Activated naive CD4-positive, alpha-beta T cell treated with anti-CD3 and anti-CD28 coated beads, Interleukin-2, amount 50 U/mL, for 24 hours (primary cell): ENCODE data around the gene SKI.

Experiments
- H3K27ac Mint-ChIP-seq: one replicate; pipeline ENCODE4 v1.8.0; 2021; ENCODE audit warnings: mild to moderate bottlenecking, mixed read lengths
- H3K27me3 Mint-ChIP-seq: one replicate; pipeline ENCODE4 v1.8.0; 2021; ENCODE audit warnings: mixed read lengths
- H3K36me3 Mint-ChIP-seq: one replicate; pipeline ENCODE4 v1.8.0; 2021; ENCODE audit warnings: mixed read lengths
- H3K4me1 Mint-ChIP-seq: one replicate; pipeline ENCODE4 v1.8.0; 2021; ENCODE audit warnings: mixed read lengths
- H3K4me3 Mint-ChIP-seq: one replicate; pipeline ENCODE4 v1.8.0; 2021; ENCODE audit warnings: mild to moderate bottlenecking, mixed read lengths
- H3K9me3 Mint-ChIP-seq: one replicate; pipeline ENCODE4 v1.8.0; 2021; ENCODE audit warnings: mixed read lengths

The SKI gene

GRCh38 chr1:2299131-2299627 lies 71.1 kb downstream of the SKI start:
- peaks cover 5% of the 10 kb centered on the region for H3K36me3 Mint-ChIP-seq
- peaks cover 70% of the 10 kb centered on the region for H3K4me1 Mint-ChIP-seq
- H3K9me3 Mint-ChIP-seq: no peaks in the 10 kb centered on the region

GRCh38 chr1:2300004-2300771 lies 72.1 kb downstream of the SKI start:
- no peaks in the 10 kb centered on the region for H3K27me3 Mint-ChIP-seq
- no peaks in the 10 kb centered on the region for H3K9me3 Mint-ChIP-seq
- peaks cover 60% of the 10 kb centered on the region for H3K4me1 Mint-ChIP-seq
- peaks cover 5% of the 10 kb centered on the region for H3K36me3 Mint-ChIP-seq
- H3K27ac Mint-ChIP-seq: peak overlapping the region; percentile 88
- peak overlapping the region; percentile 86 for H3K4me3 Mint-ChIP-seq

More at GRCh38 chr1:2299131-2299627, 71.1 kb downstream of the SKI start:
- Mint-ChIP-seq H3K4me3 (peak overlapping the region; percentile 42), H3K27ac (peak overlapping the region; percentile 81), H3K27me3 (no peaks in the 10 kb centered on the region)

GRCh38 chr1:2300851-2301606 lies 72.9 kb downstream of the SKI start:
- Mint-ChIP-seq H3K9me3 (no peaks in the 10 kb centered on the region), H3K4me1 (peaks cover 51% of the 10 kb centered on the region), H3K36me3 (peaks cover 5% of the 10 kb centered on the region), H3K27ac (peak overlapping the region; percentile 72), H3K4me3 (peak overlapping the region; percentile 86), H3K27me3 (no peaks in the 10 kb centered on the region)

- Mint-ChIP-seq H3K4me1 (peaks cover 46% of the 10 kb centered on the region), H3K27ac (peak overlapping the region; percentile 72), H3K36me3 (peaks cover 2% of the 10 kb centered on the region), H3K27me3 (no peaks in the 10 kb centered on the region), H3K4me3 (peak overlapping the region; percentile 86), H3K9me3 (no peaks in the 10 kb centered on the region)
These were observed 73.6 kb downstream of the SKI start for GRCh38 chr1:2301607-2302291.

- H3K4me3 Mint-ChIP-seq: no peak overlapping the region
- H3K27me3 Mint-ChIP-seq: no peaks in the 10 kb centered on the region
- peaks cover 39% of the 10 kb centered on the region for H3K4me1 Mint-ChIP-seq
- H3K36me3 Mint-ChIP-seq: peaks cover 2% of the 10 kb centered on the region
- no peaks in the 10 kb centered on the region for H3K9me3 Mint-ChIP-seq
- H3K27ac Mint-ChIP-seq: peak overlapping the region; percentile 46
These were observed 74.3 kb downstream of the SKI start for GRCh38 chr1:2302292-2302925.

GRCh38 chr1:2303016-2303775 lies 75.1 kb downstream of the SKI start:
- Mint-ChIP-seq H3K27ac (peak overlapping the region; percentile 46), H3K36me3 (peaks cover 8% of the 10 kb centered on the region), H3K9me3 (no peaks in the 10 kb centered on the region), H3K4me3 (no peak overlapping the region), H3K27me3 (no peaks in the 10 kb centered on the region), H3K4me1 (peaks cover 31% of the 10 kb centered on the region)

- Mint-ChIP-seq H3K4me3 (no peak overlapping the region), H3K27me3 (no peaks in the 10 kb centered on the region), H3K9me3 (no peaks in the 10 kb centered on the region), H3K36me3 (peaks cover 10% of the 10 kb centered on the region), H3K4me1 (peaks cover 25% of the 10 kb centered on the region), H3K27ac (no peak overlapping the region)
These were observed 75.7 kb downstream of the SKI start for GRCh38 chr1:2303781-2304180.

- H3K27me3 Mint-ChIP-seq: no peaks in the 10 kb centered on the region
- H3K4me3 Mint-ChIP-seq: no peak overlapping the region
- peaks cover 10% of the 10 kb centered on the region for H3K36me3 Mint-ChIP-seq
- no peaks in the 10 kb centered on the region for H3K9me3 Mint-ChIP-seq
- H3K4me1 Mint-ChIP-seq: peaks cover 21% of the 10 kb centered on the region
- no peak overlapping the region for H3K27ac Mint-ChIP-seq
These were observed 76.2 kb downstream of the SKI start for GRCh38 chr1:2304282-2304681.

GRCh38 chr1:2304921-2305681 lies 77.0 kb downstream of the SKI start:
- H3K36me3 Mint-ChIP-seq: peaks cover 10% of the 10 kb centered on the region
- no peaks in the 10 kb centered on the region for H3K27me3 Mint-ChIP-seq
- H3K4me1 Mint-ChIP-seq: peaks cover 15% of the 10 kb centered on the region
- H3K4me3 Mint-ChIP-seq: no peak overlapping the region
- no peak overlapping the region for H3K27ac Mint-ChIP-seq
- no peaks in the 10 kb centered on the region for H3K9me3 Mint-ChIP-seq

- no peaks in the 10 kb centered on the region for H3K9me3 Mint-ChIP-seq
- peaks cover 6% of the 10 kb centered on the region for H3K4me1 Mint-ChIP-seq
- no peak overlapping the region for H3K27ac Mint-ChIP-seq
- H3K36me3 Mint-ChIP-seq: peaks cover 10% of the 10 kb centered on the region
- H3K4me3 Mint-ChIP-seq: no peak overlapping the region
- no peaks in the 10 kb centered on the region for H3K27me3 Mint-ChIP-seq
These were observed 78.2 kb downstream of the SKI start for GRCh38 chr1:2306151-2306978.

- H3K4me1 Mint-ChIP-seq: no peaks in the 10 kb centered on the region
- H3K9me3 Mint-ChIP-seq: no peaks in the 10 kb centered on the region
- no peak overlapping the region for H3K4me3 Mint-ChIP-seq
- peaks cover 10% of the 10 kb centered on the region for H3K36me3 Mint-ChIP-seq
- H3K27me3 Mint-ChIP-seq: no peaks in the 10 kb centered on the region
- H3K27ac Mint-ChIP-seq: no peak overlapping the region
These were observed 79.0 kb downstream of the SKI start for GRCh38 chr1:2307064-2307605.

GRCh38 chr1:2307972-2308371 lies 79.9 kb downstream of the SKI start:
- Mint-ChIP-seq H3K36me3 (peaks cover 10% of the 10 kb centered on the region), H3K27ac (no peak overlapping the region), H3K4me1 (no peaks in the 10 kb centered on the region), H3K9me3 (no peaks in the 10 kb centered on the region), H3K27me3 (no peaks in the 10 kb centered on the region), H3K4me3 (no peak overlapping the region)

GRCh38 chr1:2308844-2309243 lies 80.7 kb downstream of the SKI start:
- H3K27me3 Mint-ChIP-seq: no peaks in the 10 kb centered on the region
- peaks cover 7% of the 10 kb centered on the region for H3K4me1 Mint-ChIP-seq
- H3K9me3 Mint-ChIP-seq: no peaks in the 10 kb centered on the region
- H3K27ac Mint-ChIP-seq: no peak overlapping the region
- H3K36me3 Mint-ChIP-seq: peaks cover 10% of the 10 kb centered on the region
- no peak overlapping the region for H3K4me3 Mint-ChIP-seq
